ENCODE data around the gene ARMC6. TPM values are rescaled to one million over a fixed set of nuclear protein-coding genes. Genes with fewer than 3 reads are reported as not detected.

ARMC6 gene
- total RNA-seq, 1 donor from 2014 or later = 34.6 TPM

DNA sequence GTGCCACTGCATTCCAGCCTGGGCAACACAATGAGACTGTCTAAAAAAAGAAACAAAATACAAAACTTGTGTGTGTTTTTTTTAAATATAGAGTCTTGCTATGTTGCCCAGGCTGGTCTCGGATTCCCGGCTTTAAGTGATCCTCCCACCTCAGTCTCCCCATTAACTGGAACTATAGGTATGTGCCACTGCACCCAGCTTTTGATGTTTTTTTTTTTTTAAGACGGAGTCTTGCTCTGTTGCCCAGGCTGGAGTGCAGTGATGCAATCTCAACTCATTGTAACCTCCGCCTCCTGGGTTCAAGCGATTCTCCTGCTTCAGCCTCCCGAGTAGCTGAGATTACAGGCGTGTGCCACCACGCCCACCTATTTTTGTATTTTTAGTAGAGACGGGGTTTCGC lies 37.1 kb upstream of the ARMC6 start:
- Mint-ChIP-seq H3K27me3 (no peaks in the 10 kb centered on the region), H3K27ac (no peak overlapping the region), H3K4me1 (ENCODE audit: unreplicated experiment) (no peaks in the 10 kb centered on the region), H3K4me3 (no peak overlapping the region), H3K9me3 (no peaks in the 10 kb centered on the region), H3K36me3 (peaks cover 15% of the 10 kb centered on the region)
- TF ChIP-seq, protein P1, sequence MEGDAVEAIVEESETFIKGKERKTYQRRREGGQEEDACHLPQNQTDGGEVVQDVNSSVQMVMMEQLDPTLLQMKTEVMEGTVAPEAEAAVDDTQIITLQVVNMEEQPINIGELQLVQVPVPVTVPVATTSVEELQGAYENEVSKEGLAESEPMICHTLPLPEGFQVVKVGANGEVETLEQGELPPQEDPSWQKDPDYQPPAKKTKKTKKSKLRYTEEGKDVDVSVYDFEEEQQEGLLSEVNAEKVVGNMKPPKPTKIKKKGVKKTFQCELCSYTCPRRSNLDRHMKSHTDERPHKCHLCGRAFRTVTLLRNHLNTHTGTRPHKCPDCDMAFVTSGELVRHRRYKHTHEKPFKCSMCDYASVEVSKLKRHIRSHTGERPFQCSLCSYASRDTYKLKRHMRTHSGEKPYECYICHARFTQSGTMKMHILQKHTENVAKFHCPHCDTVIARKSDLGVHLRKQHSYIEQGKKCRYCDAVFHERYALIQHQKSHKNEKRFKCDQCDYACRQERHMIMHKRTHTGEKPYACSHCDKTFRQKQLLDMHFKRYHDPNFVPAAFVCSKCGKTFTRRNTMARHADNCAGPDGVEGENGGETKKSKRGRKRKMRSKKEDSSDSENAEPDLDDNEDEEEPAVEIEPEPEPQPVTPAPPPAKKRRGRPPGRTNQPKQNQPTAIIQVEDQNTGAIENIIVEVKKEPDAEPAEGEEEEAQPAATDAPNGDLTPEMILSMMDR (conservative IDR thresholded peaks at IDR 0.05) = no peak
- no peak for DNase-seq (ENCODE audit: extremely low spot score, unreplicated experiment)

DNA sequence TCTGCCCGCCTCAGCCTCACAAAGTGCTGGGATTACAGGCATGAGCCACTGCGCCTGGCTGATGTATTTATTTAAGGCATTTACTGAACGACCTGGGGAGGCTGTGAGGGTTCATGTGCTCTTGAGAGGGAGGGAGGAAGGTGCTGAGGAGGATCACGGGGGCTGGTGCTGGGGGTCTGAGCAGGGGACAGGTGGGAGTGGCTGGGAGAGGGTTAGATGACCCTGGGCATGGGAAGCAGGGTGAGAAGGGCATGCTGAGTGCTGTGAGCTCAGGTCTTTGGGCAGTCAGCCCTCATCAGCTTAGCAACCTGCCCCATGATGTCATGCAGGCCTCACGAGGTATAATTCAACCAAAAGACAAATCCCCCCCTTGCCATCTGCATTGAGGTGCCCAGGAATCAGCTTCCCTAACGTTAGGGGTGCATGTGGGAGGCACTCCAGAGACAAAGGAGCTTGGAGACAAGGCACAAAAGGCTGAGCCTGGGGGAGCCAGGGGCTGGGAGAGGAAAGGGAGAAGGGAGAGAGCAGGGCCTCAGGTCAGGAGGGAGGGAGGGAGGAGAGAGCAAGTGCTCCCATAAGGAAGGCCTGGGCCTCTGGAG lies 36.5 kb upstream of the ARMC6 start:
- H3K27me3 Mint-ChIP-seq = no peaks in the 10 kb centered on the region
- H3K36me3 Mint-ChIP-seq = peaks cover 20% of the 10 kb centered on the region
- H3K27ac Mint-ChIP-seq = no peak overlapping the region
- H3K4me3 Mint-ChIP-seq = no peak overlapping the region
- no peaks in the 10 kb centered on the region for H3K9me3 Mint-ChIP-seq
- H3K4me1 Mint-ChIP-seq (ENCODE audit: unreplicated experiment) = no peaks in the 10 kb centered on the region
- TF ChIP-seq, protein P1 (conservative IDR thresholded peaks at IDR 0.05) = no peak
- no peak for DNase-seq (ENCODE audit: extremely low spot score, unreplicated experiment)

DNA sequence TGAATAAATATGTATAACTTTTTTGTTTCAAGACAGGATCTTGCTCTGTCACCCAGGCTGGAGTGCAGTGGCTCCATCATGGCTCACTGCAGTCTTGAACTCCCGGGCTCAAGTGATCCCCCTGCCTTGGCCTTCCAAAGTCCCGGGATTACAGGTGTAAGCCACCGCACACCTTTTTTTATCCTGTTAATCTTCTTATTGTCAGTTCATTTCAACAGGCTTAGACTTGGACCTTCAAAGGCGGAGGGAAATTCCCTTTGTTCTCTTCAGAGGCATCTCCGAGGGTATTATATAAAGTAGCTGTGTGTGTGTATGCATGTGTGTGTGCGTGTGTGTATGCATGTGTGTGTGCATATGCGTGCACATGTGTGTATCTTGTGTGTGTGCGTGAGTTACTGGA lies 35.1 kb upstream of the ARMC6 start:
- peaks cover 22% of the 10 kb centered on the region for H3K36me3 Mint-ChIP-seq
- H3K4me3 Mint-ChIP-seq = no peak overlapping the region
- no peak for DNase-seq (ENCODE audit: extremely low spot score, unreplicated experiment)
- TF ChIP-seq, protein P1 (conservative IDR thresholded peaks at IDR 0.05) = no peak
- H3K27me3 Mint-ChIP-seq = no peaks in the 10 kb centered on the region
- no peaks in the 10 kb centered on the region for H3K9me3 Mint-ChIP-seq
- no peak overlapping the region for H3K27ac Mint-ChIP-seq
- H3K4me1 Mint-ChIP-seq (ENCODE audit: unreplicated experiment) = no peaks in the 10 kb centered on the region

DNA sequence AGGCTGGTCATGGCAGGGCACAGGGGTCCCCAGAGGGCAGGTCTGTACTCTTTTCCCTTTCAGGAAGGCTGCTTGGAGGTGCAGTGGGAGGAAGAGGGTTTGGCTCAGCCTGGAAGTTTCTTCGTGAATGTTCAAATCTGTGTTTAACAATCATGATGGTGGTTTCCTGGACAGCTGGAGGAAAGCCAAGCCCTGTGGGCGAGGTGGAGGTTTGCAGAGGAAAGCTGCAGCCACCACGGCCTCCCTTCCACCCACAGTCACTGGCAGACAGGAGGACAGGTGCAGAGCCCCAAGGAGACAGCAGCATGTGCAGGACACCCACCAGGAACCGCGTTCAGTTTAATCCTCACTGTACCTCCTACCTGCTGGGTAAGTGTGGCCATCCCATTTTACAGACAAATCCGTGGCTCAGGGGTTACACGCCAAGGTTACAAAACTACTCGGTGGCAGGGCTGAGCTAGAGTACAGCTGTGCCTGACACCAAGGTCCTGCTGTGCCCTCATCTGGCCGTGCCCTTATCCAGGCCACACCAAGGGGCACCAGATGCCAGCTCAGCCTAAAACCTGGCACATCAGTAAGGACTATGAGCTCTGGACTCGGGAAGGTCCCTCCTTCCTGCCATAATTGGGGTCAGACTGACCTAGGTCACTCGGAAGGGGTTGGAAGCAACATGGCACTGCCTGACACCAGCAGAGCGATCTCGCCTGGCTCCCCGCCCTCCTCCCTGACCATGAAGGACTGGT lies 34.2 kb upstream of the ARMC6 start:
- Mint-ChIP-seq H3K36me3 (peaks cover 22% of the 10 kb centered on the region), H3K27me3 (no peaks in the 10 kb centered on the region), H3K27ac (no peak overlapping the region), H3K9me3 (no peaks in the 10 kb centered on the region), H3K4me3 (no peak overlapping the region), H3K4me1 (ENCODE audit: unreplicated experiment) (no peaks in the 10 kb centered on the region)
- TF ChIP-seq, protein P1 (conservative IDR thresholded peaks at IDR 0.05) = no peak
- no peak for DNase-seq (ENCODE audit: extremely low spot score, unreplicated experiment)

DNA sequence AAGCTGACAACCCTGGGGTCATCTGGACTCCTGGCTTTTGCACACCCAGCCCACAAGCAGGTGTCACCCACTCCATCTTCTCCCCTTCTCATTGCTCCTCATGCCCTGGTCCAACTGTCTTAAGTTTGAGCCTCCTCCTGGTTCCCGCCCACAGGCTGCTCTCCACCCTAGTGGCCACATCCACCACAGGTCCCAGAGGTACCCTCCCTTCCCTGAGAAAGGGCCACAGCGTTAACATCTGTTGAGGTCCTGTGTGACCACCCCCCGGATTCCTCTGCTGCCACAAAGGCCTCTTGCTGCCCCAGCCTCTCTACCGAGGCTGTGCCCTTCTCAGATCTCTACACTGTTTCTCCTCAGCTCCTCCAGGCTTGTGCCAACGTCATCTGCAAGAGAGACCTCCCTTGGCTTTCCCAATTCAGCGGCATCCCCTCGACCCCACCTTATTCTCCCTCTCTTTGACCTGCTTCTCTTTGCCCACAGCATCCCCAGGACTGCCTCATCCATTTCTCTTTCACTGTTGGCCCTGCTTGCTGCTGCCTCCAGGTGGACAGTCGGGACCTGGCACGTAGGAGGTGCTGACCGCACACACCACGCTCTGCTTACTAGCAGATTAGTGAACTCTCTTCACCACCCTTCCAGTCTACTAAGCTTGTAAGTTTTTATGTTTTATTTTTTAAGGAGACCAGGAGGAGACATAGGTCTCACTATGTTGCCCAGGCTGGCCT lies 33.3 kb upstream of the ARMC6 start:
- Mint-ChIP-seq H3K27ac (peak overlapping the region; percentile 12), H3K4me3 (no peak overlapping the region), H3K4me1 (ENCODE audit: unreplicated experiment) (no peaks in the 10 kb centered on the region), H3K36me3 (peaks cover 22% of the 10 kb centered on the region), H3K9me3 (no peaks in the 10 kb centered on the region), H3K27me3 (no peaks in the 10 kb centered on the region)
- no peak for DNase-seq (ENCODE audit: extremely low spot score, unreplicated experiment)
- TF ChIP-seq, protein P1 (conservative IDR thresholded peaks at IDR 0.05) = peak; percentile 39

All from type B pancreatic cell (in vitro differentiated cells).